Parathyroid adenoma (tissue), 2 donors: ENCODE measurements around the gene LARP4B.
"Not testable (repeated sequence)": the region's sequence is repeated elsewhere in the genome, so short reads cannot be mapped to it uniquely, and the experiment has no call there.

Source experiments
- H2AFZ ChIP-seq: fragments of 300-600 bp; sonication (generic); one replicate; pipeline ENCODE4 v1.7.0; 2017; ENCODE audit warnings: antibody characterized with exemption, mild to moderate bottlenecking
- H3K27ac ChIP-seq: fragments of 300-600 bp; sonication (generic); one replicate; pipeline ENCODE4 v1.7.0; 2017
- H3K27me3 ChIP-seq: fragments of 300-600 bp; sonication (generic); one replicate; pipeline ENCODE4 v1.7.0; 2017; ENCODE audit warnings: low read length; ENCODE audit not compliant: control insufficient read depth, insufficient read depth
- H3K36me3 ChIP-seq: fragments of 300-600 bp; sonication (generic); one replicate; pipeline ENCODE4 v1.7.0; 2017; ENCODE audit warnings: low read length; ENCODE audit not compliant: control insufficient read depth, insufficient read depth
- H3K4me1 ChIP-seq: fragments of 300-600 bp; sonication (generic); one replicate; pipeline ENCODE4 v1.7.0; 2017; ENCODE audit warnings: control low read depth
- H3K4me2 ChIP-seq: fragments of 300-600 bp; sonication (generic); one replicate; pipeline ENCODE4 v1.7.0; 2017; ENCODE audit warnings: low read length
- H3K4me3 ChIP-seq: fragments of 300-600 bp; sonication (generic); one replicate; pipeline ENCODE4 v1.7.0; 2017; ENCODE audit warnings: low read depth, low read length
- H3K79me2 ChIP-seq: fragments of 300-600 bp; sonication (generic); one replicate; pipeline ENCODE4 v1.7.0; 2017; ENCODE audit warnings: control low read depth
- H3K9ac ChIP-seq: fragments of 300-600 bp; sonication (generic); one replicate; pipeline ENCODE4 v1.7.0; 2017; ENCODE audit warnings: mild to moderate bottlenecking
- H3K9me3 ChIP-seq: fragments of 300-600 bp; sonication (generic); one replicate; pipeline ENCODE4 v1.7.0; 2017; ENCODE audit warnings: low read length; ENCODE audit not compliant: control insufficient read depth
- CTCF ChIP-seq: fragments of 300-600 bp; sonication (generic); IDR thresholded peaks from one replicate; pipeline ENCODE4 v1.7.0; 2017; ENCODE audit warnings: antibody characterized with exemption, mild to moderate bottlenecking
- donor health status: primary hyperparathyroidism.

LARP4B gene

GRCh38 chr10:934746-935406 is 3.4 kb upstream of the LARP4B start:
- Histone ChIP-seq H3K9me3 (no peaks in the 10 kb centered on the region), H2AFZ (no peak overlapping the region), H3K4me2 (no peak overlapping the region), H3K9ac (no peak overlapping the region), H3K27me3 (no peaks in the 10 kb centered on the region), H3K4me1 (no peaks in the 10 kb centered on the region), H3K79me2 (peaks cover 4% of the 10 kb centered on the region), H3K36me3 (no peaks in the 10 kb centered on the region), H3K4me3 (no peak overlapping the region), H3K27ac (no peak overlapping the region)
- no peak for TF ChIP-seq CTCF

- not testable (repeated sequence) for H3K27ac ChIP-seq, H3K4me1 ChIP-seq, H3K9ac ChIP-seq, H3K4me3 ChIP-seq, H3K27me3 ChIP-seq, H2AFZ ChIP-seq, H3K9me3 ChIP-seq, H3K36me3 ChIP-seq, H3K79me2 ChIP-seq, H3K4me2 ChIP-seq
Observed at GRCh38 chr10:934165-934564, 2.7 kb upstream of the LARP4B start.

DNA sequence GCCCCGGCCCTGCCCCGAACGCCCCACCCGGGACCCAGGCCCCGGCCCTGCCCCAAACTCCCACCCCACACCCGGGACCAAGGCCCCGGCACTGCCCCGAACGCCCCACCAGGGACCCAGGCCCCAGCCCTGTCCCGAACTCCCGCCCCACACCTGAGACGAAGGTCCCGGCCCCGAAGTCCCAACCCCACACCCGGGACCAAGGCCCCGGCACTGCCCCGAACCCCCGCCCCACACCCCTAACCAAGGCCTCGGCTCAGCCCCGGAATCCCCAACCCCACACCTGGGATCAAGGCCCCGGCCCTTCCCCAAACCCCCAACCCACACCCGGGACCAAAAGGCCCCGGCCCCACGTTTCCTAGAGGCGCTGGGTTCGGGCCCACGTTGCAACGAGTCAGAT is 1.1 kb upstream of the LARP4B start:
- Histone ChIP-seq H3K79me2 (peaks cover 20% of the 10 kb centered on the region), H3K9me3 (no peaks in the 10 kb centered on the region), H3K27ac (no peak overlapping the region), H3K4me1 (no peaks in the 10 kb centered on the region), H3K4me2 (no peak overlapping the region), H3K36me3 (no peaks in the 10 kb centered on the region), H3K9ac (no peak overlapping the region), H3K4me3 (no peak overlapping the region), H3K27me3 (no peaks in the 10 kb centered on the region), H2AFZ (no peak overlapping the region)
- no peak for TF ChIP-seq CTCF

GRCh38 chr10:930625-931325 is 730 bp downstream of the LARP4B start:
- TF ChIP-seq CTCF, result no peak
- no peak overlapping the region for H3K9ac ChIP-seq
- H2AFZ ChIP-seq, result no peak overlapping the region
- peak overlapping the region; percentile 64 for H3K27ac ChIP-seq
- peak overlapping the region; percentile 69 for H3K4me3 ChIP-seq
- H3K4me1 ChIP-seq, result no peaks in the 10 kb centered on the region
- no peaks in the 10 kb centered on the region for H3K27me3 ChIP-seq
- peak overlapping the region; percentile 83 for H3K4me2 ChIP-seq
- no peaks in the 10 kb centered on the region for H3K9me3 ChIP-seq
- H3K36me3 ChIP-seq, result no peaks in the 10 kb centered on the region
- H3K79me2 ChIP-seq, result peaks cover 38% of the 10 kb centered on the region

GRCh38 chr10:929960-930624 is 1.4 kb downstream of the LARP4B start:
- H3K79me2 ChIP-seq, result peaks cover 45% of the 10 kb centered on the region
- no peak overlapping the region for H2AFZ ChIP-seq
- H3K27ac ChIP-seq, result peak overlapping the region; percentile 52
- peak overlapping the region; percentile 69 for H3K4me3 ChIP-seq
- H3K9ac ChIP-seq, result no peak overlapping the region
- peak overlapping the region; percentile 83 for H3K4me2 ChIP-seq
- H3K9me3 ChIP-seq, result no peaks in the 10 kb centered on the region
- no peak for TF ChIP-seq CTCF
- no peaks in the 10 kb centered on the region for H3K27me3 ChIP-seq
- no peaks in the 10 kb centered on the region for H3K36me3 ChIP-seq
- no peaks in the 10 kb centered on the region for H3K4me1 ChIP-seq
